ENCODE measurements around the gene TRIM7. TPM values are rescaled to one million over a fixed set of nuclear protein-coding genes. Genes with fewer than 3 reads are reported as not detected.
A peak's percentile ranks its signal among the peaks of the same experiment; 100 is the strongest.

TRIM7 gene
- total and polyA plus RNA-seq, 2 of the 4 experiments (the other 2 are of a cell fraction) = 0.54 to 1.0 TPM

DNA sequence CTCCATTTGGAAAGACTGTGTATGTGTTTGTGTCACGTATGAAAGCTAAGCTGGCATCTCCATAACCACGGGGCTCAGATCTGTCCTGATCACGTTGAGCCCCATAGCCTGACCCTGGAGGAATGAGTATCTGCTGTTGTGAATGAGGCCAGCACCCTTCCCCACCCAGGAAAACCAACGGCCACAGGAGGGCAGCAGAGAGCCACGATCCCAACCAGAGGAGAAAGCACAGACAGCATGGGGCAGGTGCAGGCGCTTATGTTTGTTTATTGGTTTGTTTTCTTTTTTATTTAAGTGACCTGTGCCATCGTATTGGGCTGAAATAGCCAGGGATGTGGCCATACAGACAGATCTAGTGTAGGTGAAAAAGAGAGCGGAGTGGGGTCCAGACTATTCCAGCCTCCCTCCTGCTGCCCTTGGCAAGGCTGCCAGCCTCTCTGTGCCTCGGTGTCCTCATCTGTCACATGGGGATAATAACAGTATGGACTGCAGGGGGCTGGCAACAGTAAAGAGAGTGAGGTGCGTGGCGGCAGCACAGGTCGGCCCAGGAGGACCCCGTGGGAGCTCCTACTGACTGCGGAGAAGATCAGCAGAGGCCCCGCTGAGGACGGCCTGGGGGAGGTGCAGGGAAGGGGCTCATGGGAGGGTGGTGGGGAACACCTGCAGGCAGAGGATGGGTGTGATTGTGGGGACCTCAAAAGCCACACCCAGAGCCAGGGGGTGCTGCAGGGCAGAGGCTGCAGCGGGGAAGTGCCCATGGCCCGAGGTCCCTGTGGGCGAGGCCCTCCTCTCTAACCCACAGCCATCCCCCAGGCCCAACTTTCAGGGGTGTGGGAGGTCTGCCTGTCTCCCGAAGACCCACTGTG is 45.5 kb downstream of the TRIM7 start:
- DNase-seq (peak; percentile 60), ATAC-seq (ENCODE audit: low read depth) (peak; percentile 89)
- H2AFZ ChIP-seq (replicated peaks; ENCODE audit: low read length, poor library complexity) = peak overlapping the region; percentile 98
- WGBS, 2 experiments (ENCODE audit: extremely low coverage in 2 of 2, insufficient read length in 1 of 2) = 82% methylated on average over 3 of the region's 20 CpGs; no CpG with 5 or more reads in 1 of the 2 experiments
- H3K18ac ChIP-seq (ENCODE audit: low read depth, low read length) = no peak overlapping the region
- ChIA-PET POLR2A (ENCODE audit: unreplicated experiment) (no interaction called here), CTCF (interaction anchor here (0.6 kb wide), 1 partner anchor 39 kb away, joined by 3 read pairs; no protein-coding TSS in a partner anchor)
- no peak overlapping the region for H3K9ac ChIP-seq (ENCODE audit: low read depth, low read length)
- in situ Hi-C loops (cut with MboI; ENCODE audit: low sequenced_read_pairs) = loop anchor here (10.0 kb wide), 1 partner anchor 285 kb away; no protein-coding TSS in a partner anchor
- peaks cover 4% of the 10 kb centered on the region for H3K27me3 ChIP-seq (ENCODE audit: control insufficient read depth, insufficient read depth, low read length)
- H2BK15ac ChIP-seq (ENCODE audit: low read depth, low read length) = no peak overlapping the region; the same call in 2 of the 3 replicates
- dilution Hi-C loops (cut with HindIII; ENCODE audit: low sequenced_read_pairs, unreplicated experiment) = no loop called here
- no peak overlapping the region for H3K56ac ChIP-seq (ENCODE audit: extremely low read depth, insufficient read depth, low read length)
- peak overlapping the region; percentile 55 for H2BK5ac ChIP-seq (ENCODE audit: low read depth, low read length, poor library complexity, severe bottlenecking)
- no peaks in the 10 kb centered on the region for H3K79me1 ChIP-seq (ENCODE audit: low read depth in 1 of 2, low read length in 2 of 2)
- intact Hi-C loops (cut with micrococcal nuclease) = loop anchor here (1.0 to 5.0 kb wide), 4 partner anchors 25 to 375 kb away; partner anchors contain the start of gene TRIM41
- H4K20me1 ChIP-seq (ENCODE audit: insufficient read depth, low read length) = no peaks in the 10 kb centered on the region
- no peak overlapping the region for H3K4me2 ChIP-seq (ENCODE audit: low read depth, low read length)
- H2AK9ac ChIP-seq (replicated peaks; ENCODE audit: low read depth, low read length, poor library complexity) = peak overlapping the region; percentile 85
- no peak overlapping the region for H3K4me3 ChIP-seq (ENCODE audit: insufficient read depth, low read depth, low read length)
- H3K9me3 ChIP-seq (ENCODE audit: control insufficient read depth, insufficient read depth, low read length) = no peaks in the 10 kb centered on the region
- H2BK120ac ChIP-seq (ENCODE audit: low read depth, low read length) = no peak overlapping the region
- peak overlapping the region; percentile 40 to 80; a peak in 2 of 4 replicates for H4K8ac ChIP-seq (ENCODE audit: low read depth in 2 of 2, low read length in 2 of 2)
- no peak overlapping the region for H4K91ac ChIP-seq (ENCODE audit: insufficient read depth, low read depth, low read length)
- H3K14ac ChIP-seq (replicated peaks; ENCODE audit: low read depth, low read length) = no peak overlapping the region
- BruUV-seq (replicated peaks) = no TSS peak
- H3K23ac ChIP-seq (ENCODE audit: low read depth, low read length) = no peak overlapping the region
- H3K36me3 ChIP-seq (ENCODE audit: control insufficient read depth, insufficient read depth, low read length) = no peaks in the 10 kb centered on the region
- peaks cover 4% of the 10 kb centered on the region for H3K4me1 ChIP-seq (ENCODE audit: control insufficient read depth, insufficient read depth, low read length)
- H3K4ac ChIP-seq (ENCODE audit: low read depth, low read length) = peak overlapping the region; percentile 60
- H2BK20ac ChIP-seq (ENCODE audit: low read depth, low read length) = 0 out of 2 replicates have a peak overlapping the region, but pooled peaks have one; percentile 35
- no peak overlapping the region for H2AK5ac ChIP-seq (ENCODE audit: low read depth, low read length)
- H4K5ac ChIP-seq (ENCODE audit: low read depth, low read length) = no peak overlapping the region
- TF ChIP-seq CEBPB (IDR thresholded peaks at IDR 0.05; ENCODE audit: low read depth, low read length) = no peak
- TF ChIP-seq, protein P1, sequence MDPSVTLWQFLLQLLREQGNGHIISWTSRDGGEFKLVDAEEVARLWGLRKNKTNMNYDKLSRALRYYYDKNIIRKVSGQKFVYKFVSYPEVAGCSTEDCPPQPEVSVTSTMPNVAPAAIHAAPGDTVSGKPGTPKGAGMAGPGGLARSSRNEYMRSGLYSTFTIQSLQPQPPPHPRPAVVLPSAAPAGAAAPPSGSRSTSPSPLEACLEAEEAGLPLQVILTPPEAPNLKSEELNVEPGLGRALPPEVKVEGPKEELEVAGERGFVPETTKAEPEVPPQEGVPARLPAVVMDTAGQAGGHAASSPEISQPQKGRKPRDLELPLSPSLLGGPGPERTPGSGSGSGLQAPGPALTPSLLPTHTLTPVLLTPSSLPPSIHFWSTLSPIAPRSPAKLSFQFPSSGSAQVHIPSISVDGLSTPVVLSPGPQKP (IDR thresholded peaks at IDR 0.05; ENCODE audit: borderline replicate concordance, low read depth, low read length) = no peak
- TF ChIP-seq RCOR1 (IDR thresholded peaks at IDR 0.05; ENCODE audit: insufficient replicate concordance, low read length) = peak; percentile 52
- peak; percentile 92 for TF ChIP-seq RAD21 (IDR thresholded peaks at IDR 0.05; ENCODE audit: low read length)
- TF ChIP-seq, protein P2, sequence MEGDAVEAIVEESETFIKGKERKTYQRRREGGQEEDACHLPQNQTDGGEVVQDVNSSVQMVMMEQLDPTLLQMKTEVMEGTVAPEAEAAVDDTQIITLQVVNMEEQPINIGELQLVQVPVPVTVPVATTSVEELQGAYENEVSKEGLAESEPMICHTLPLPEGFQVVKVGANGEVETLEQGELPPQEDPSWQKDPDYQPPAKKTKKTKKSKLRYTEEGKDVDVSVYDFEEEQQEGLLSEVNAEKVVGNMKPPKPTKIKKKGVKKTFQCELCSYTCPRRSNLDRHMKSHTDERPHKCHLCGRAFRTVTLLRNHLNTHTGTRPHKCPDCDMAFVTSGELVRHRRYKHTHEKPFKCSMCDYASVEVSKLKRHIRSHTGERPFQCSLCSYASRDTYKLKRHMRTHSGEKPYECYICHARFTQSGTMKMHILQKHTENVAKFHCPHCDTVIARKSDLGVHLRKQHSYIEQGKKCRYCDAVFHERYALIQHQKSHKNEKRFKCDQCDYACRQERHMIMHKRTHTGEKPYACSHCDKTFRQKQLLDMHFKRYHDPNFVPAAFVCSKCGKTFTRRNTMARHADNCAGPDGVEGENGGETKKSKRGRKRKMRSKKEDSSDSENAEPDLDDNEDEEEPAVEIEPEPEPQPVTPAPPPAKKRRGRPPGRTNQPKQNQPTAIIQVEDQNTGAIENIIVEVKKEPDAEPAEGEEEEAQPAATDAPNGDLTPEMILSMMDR (conservative IDR thresholded peaks at IDR 0.05; ENCODE audit: low read depth, low read length) = peak; percentile 93
- peak; percentile 82 for TF ChIP-seq SMC3 (IDR thresholded peaks at IDR 0.05; ENCODE audit: low read depth, low read length)
- TF ChIP-seq MAZ (IDR thresholded peaks at IDR 0.05; ENCODE audit: borderline replicate concordance, low read depth, low read length) = peak; percentile 59; the same call in 1 of the 2 replicates
- peaks cover 3% of the 10 kb centered on the region for H3K9me1 ChIP-seq (ENCODE audit: insufficient read depth, low read length)
- no peak overlapping the region for H3K27ac ChIP-seq (ENCODE audit: insufficient read depth, low read length)

All from IMR-90 (cell line).